GM12874 (cell line): ENCODE results near the gene TMEM52.
A peak's percentile ranks its signal among the peaks of the same experiment; 100 is the strongest.

Experiments
- CTCF ChIP-seq: IDR thresholded peaks from 2 replicates; pipeline ENCODE4 v1.5.1; 2011; ENCODE audit warnings: low read depth, mild to moderate bottlenecking, control low read depth, low read length, moderate library complexity; ENCODE audit not compliant: insufficient read depth

Gene TMEM52

GRCh38 chr1:1899266-1899966 is 19.7 kb downstream of the TMEM52 start:
- peak; percentile 66 for TF ChIP-seq CTCF

- no peak for TF ChIP-seq CTCF
Measured at GRCh38 chr1:1898246-1898933, 20.7 kb downstream of the TMEM52 start.

GRCh38 chr1:1895456-1896336 is 23.4 kb downstream of the TMEM52 start:
- TF ChIP-seq CTCF: no peak

- no peak for TF ChIP-seq CTCF
Measured at GRCh38 chr1:1895060-1895418, 24.0 kb downstream of the TMEM52 start.

GRCh38 chr1:1894354-1895059 is 24.6 kb downstream of the TMEM52 start:
- no peak for TF ChIP-seq CTCF

- TF ChIP-seq CTCF: no peak
Measured at GRCh38 chr1:1893997-1894353, 25.1 kb downstream of the TMEM52 start.
